OCI-LY7 (cell line): ENCODE data around the gene SCN4A. TPM values are rescaled to one million over a fixed set of nuclear protein-coding genes. Genes with fewer than 3 reads are reported as not detected.

Experiments used
- BruUV-seq: library from RNA; stranded (reverse); fragments of 400-500 nt; replicated peaks from 2 replicates; lab custom pipeline; 2021; lab: Mats Ljungman, UMichigan
- CTCF ChIA-PET: fragments of 300-600 bp; sonication (Branson Sonifier 250); formaldehyde crosslinking; loops from one replicate; lab custom pipeline; 2022; ENCODE audit warnings: antibody characterized with exemption; ENCODE audit not compliant: unreplicated experiment; lab: Charles Lee
- POLR2A ChIA-PET: fragments of 300-600 bp; sonication (Branson Sonifier 250); formaldehyde crosslinking; loops from one replicate; lab custom pipeline; 2022; ENCODE audit warnings: antibody characterized with exemption; lab: Charles Lee
- DNase-seq: peaks from one replicate; pipeline ENCODE4 v3.0.0-alpha.2; 2015; ENCODE audit warnings: low spot score
- H2AFZ ChIP-seq: fragments of 200-600 bp; sonication (generic), shearing (Covaris generic); 2 replicates; pipeline ENCODE4 v1.6.1; 2014; ENCODE audit warnings: mild to moderate bottlenecking, antibody characterized with exemption, low read length, moderate library complexity
- H3K27ac ChIP-seq: fragments of 200-600 bp; sonication (generic); 2 replicates; pipeline ENCODE4 v1.5.1; 2014; ENCODE audit warnings: mixed run types, low read depth, mild to moderate bottlenecking, moderate library complexity, low read length, inconsistent platforms; ENCODE audit not compliant: poor library complexity, severe bottlenecking
- H3K36me3 ChIP-seq: fragments of 200-600 bp; sonication (generic); 2 replicates; pipeline ENCODE4 v1.6.1; 2014; ENCODE audit warnings: mild to moderate bottlenecking, antibody characterized with exemption, low read length, moderate library complexity, mixed read lengths; ENCODE audit not compliant: insufficient read depth
- H3K4me1 ChIP-seq: fragments of 200-600 bp; sonication (generic); 2 replicates; pipeline ENCODE4 v1.5.1; 2014; ENCODE audit warnings: mild to moderate bottlenecking, low read length; ENCODE audit not compliant: insufficient read depth, poor library complexity, severe bottlenecking
- H3K4me2 ChIP-seq: fragments of 200-600 bp; sonication (generic); 2 replicates; pipeline ENCODE4 v1.6.1; 2014; ENCODE audit warnings: mild to moderate bottlenecking, low read length
- H3K4me3 ChIP-seq: fragments of 200-600 bp; sonication (generic); 2 replicates; pipeline ENCODE4 v1.5.1; 2014; ENCODE audit warnings: mild to moderate bottlenecking, low read depth, low read length; ENCODE audit not compliant: poor library complexity, severe bottlenecking
- H3K79me2 ChIP-seq: fragments of 200-600 bp; sonication (generic); 2 replicates; pipeline ENCODE4 v1.6.1; 2016; ENCODE audit warnings: low read depth, mild to moderate bottlenecking, low read length, moderate library complexity, mixed read lengths; ENCODE audit not compliant: insufficient read depth
- H3K9me2 ChIP-seq: fragments of 200-600 bp; sonication (generic); 2 replicates; pipeline ENCODE4 v1.6.1; 2016; ENCODE audit warnings: mild to moderate bottlenecking, low read length, mixed read lengths; ENCODE audit not compliant: insufficient read depth
- H3K9me3 ChIP-seq: fragments of 200-600 bp; sonication (generic); 2 replicates; pipeline ENCODE4 v1.6.1; 2014; ENCODE audit warnings: mild to moderate bottlenecking, mixed run types, low read length, mixed read lengths
- H4K20me1 ChIP-seq: fragments of 200-600 bp; sonication (generic); 2 replicates; pipeline ENCODE4 v1.6.1; 2014; ENCODE audit warnings: mild to moderate bottlenecking, antibody characterized with exemption, low read length, moderate library complexity, mixed read lengths; ENCODE audit not compliant: insufficient read depth
- CTCF ChIP-seq: fragments of 200-600 bp; sonication (generic); conservative IDR thresholded peaks from 2 replicates; pipeline ENCODE4 v1.5.1; 2014; ENCODE audit warnings: mild to moderate bottlenecking, antibody characterized with exemption, low read length, moderate library complexity, mixed read lengths
- EZH2phosphoT487 ChIP-seq: fragments of 200-600 bp; sonication (generic); IDR thresholded peaks from 2 replicates; pipeline ENCODE4 v1.6.1; 2018; ENCODE audit warnings: low read depth, borderline replicate concordance, mild to moderate bottlenecking, mixed run types, antibody characterized with exemption, low read length, moderate library complexity, mixed read lengths
- intact Hi-C: fragments of 100-400 bp; cut with micrococcal nuclease; formaldehyde crosslinking; loops from one replicate; pipeline ENCODE4 v1.10.0; 2022; ENCODE audit not compliant: unreplicated experiment
- total RNA-seq, 2 experiments: library from RNA; depleted of rRNA in 1 of 2; stranded (reverse); fragments of >200 nt in 1 of 2; shearing (Covaris generic) in 1 of 2; gene quantifications; 2 replicates each; pipeline ENCODE4 v1.2.3, GENCODE V29; 2014 to 2022

SCN4A gene
- total RNA-seq, 2 experiments from 2014 or later: 6.4 to 9.0 TPM

DNA sequence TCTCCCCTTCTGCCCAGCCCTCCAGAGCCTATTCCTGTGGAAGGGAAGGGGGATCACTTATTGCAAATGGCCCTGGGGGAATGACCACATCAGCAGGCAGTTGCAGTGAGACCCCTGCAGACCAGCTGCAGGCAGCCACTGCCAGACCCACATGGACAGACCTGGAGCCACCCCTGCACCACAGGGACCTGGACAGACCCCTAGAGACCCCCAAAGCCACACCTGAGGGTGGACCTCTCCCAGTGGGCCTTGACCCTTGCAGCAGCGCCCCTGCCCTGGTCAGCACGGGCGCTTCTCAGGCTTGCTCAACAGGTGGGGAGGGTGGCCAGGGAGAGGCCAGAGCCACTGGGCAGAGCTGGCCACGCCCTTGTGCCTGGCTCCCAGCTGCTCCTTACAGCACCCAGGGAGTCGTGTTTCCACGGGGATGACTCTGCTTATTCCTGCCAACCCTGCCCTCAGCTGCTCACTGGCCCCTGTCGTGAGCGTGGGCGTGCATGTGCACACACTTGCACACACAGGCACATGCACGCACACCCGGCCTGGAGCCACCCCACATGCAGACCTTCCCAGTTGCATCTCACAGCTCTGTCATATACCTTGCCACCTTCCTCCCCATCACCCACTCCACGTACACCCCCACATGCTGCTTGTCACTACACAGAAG, 1.3 kb upstream of the SCN4A start:
- no peak overlapping the region for H3K27ac ChIP-seq
- no peaks in the 10 kb centered on the region for H3K36me3 ChIP-seq
- H3K9me3 ChIP-seq: no peaks in the 10 kb centered on the region
- CTCF ChIA-PET: no interaction called here
- no peaks in the 10 kb centered on the region for H3K79me2 ChIP-seq
- TF ChIP-seq EZH2phosphoT487 (no peak), CTCF (no peak)
- H3K9me2 ChIP-seq: no peaks in the 10 kb centered on the region
- H3K4me2 ChIP-seq: no peak overlapping the region
- H3K4me1 ChIP-seq: peaks cover 4% of the 10 kb centered on the region
- POLR2A ChIA-PET: no interaction called here
- no peak for DNase-seq
- H3K4me3 ChIP-seq: no peak overlapping the region
- no peaks in the 10 kb centered on the region for H4K20me1 ChIP-seq
- BruUV-seq: no TSS peak
- H2AFZ ChIP-seq: no peak overlapping the region
- intact Hi-C loops: no loop called here

DNA sequence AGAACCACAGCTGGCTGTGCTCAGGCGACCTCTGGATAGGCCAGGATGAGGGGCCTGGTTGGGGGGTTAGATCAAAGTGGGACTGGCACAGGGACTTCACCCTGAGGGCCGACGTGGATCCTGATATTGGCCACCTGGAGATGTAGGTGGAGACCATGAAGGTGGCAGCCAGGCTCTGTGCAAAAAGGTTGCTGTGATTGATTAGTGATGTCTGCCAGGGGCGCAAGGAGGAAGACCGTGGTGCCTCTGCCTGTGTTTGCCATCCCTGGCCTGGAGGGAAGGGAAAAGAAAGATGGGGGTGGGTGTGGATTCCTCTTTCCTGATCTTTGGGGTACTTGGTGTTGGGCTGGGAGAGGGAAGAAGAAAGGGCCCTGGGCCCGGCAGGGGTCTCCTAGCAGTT, 529 bp upstream of the SCN4A start:
- Histone ChIP-seq H3K9me2 (no peaks in the 10 kb centered on the region), H3K4me2 (no peak overlapping the region), H3K79me2 (no peaks in the 10 kb centered on the region), H2AFZ (no peak overlapping the region), H3K4me1 (peaks cover 4% of the 10 kb centered on the region), H3K4me3 (no peak overlapping the region), H3K27ac (no peak overlapping the region), H3K9me3 (no peaks in the 10 kb centered on the region), H4K20me1 (no peaks in the 10 kb centered on the region), H3K36me3 (no peaks in the 10 kb centered on the region)
- no peak for DNase-seq
- no TSS peak for BruUV-seq
- ChIA-PET CTCF (no interaction called here), POLR2A (no interaction called here)
- TF ChIP-seq EZH2phosphoT487 (no peak), CTCF (no peak)
- intact Hi-C loops: no loop called here

- ChIA-PET POLR2A (no interaction called here), CTCF (no interaction called here)
- intact Hi-C loops: no loop called here
- no peaks in the 10 kb centered on the region for H3K9me3 ChIP-seq
- no peaks in the 10 kb centered on the region for H3K9me2 ChIP-seq
- no peaks in the 10 kb centered on the region for H3K36me3 ChIP-seq
- no TSS peak for BruUV-seq
- no peak overlapping the region for H3K4me3 ChIP-seq
- no peak overlapping the region for H2AFZ ChIP-seq
- no peaks in the 10 kb centered on the region for H4K20me1 ChIP-seq
- no peaks in the 10 kb centered on the region for H3K79me2 ChIP-seq
- TF ChIP-seq EZH2phosphoT487: no peak
- no peak for TF ChIP-seq CTCF
- no peak overlapping the region for H3K4me2 ChIP-seq
- no peak overlapping the region for H3K27ac ChIP-seq
- no peaks in the 10 kb centered on the region for H3K4me1 ChIP-seq
- no peak for DNase-seq
Measured at GRCh38 chr17:63969278-63969677, 3.4 kb downstream of the SCN4A start.
